AG04450 (cell line): ENCODE results near the gene MCUB. TPM values are rescaled to one million over a fixed set of nuclear protein-coding genes. Genes with fewer than 3 reads are reported as not detected.
"Not testable (repeated sequence)": the region's sequence is repeated elsewhere in the genome, so short reads cannot be mapped to it uniquely, and the experiment has no call there.

Experiments used
- CTCF ChIA-PET: fragments of 300-600, 350-600 bp; formaldehyde crosslinking; extraction: SDS; loops from one replicate; lab custom pipeline; 2022; ENCODE audit warnings: antibody characterized with exemption, inconsistent platforms; lab: Charles Lee
- POLR2A ChIA-PET: fragments of 350-600 bp; formaldehyde crosslinking; extraction: SDS; loops from one replicate; lab custom pipeline; 2021; ENCODE audit warnings: antibody characterized with exemption, inconsistent platforms; lab: Yijun Ruan, JAX
- DNase-seq: peaks from one replicate; pipeline ENCODE4 v3.0.0-alpha.2; 2011; ENCODE audit warnings: low read depth, low spot score
- H3K27ac ChIP-seq: one replicate; pipeline ENCODE4 v1.5.1; 2012; ENCODE audit warnings: low read depth, low read length, control low read depth
- H3K27me3 ChIP-seq: one replicate; pipeline ENCODE4 v1.6.0; 2012; ENCODE audit warnings: low read length; ENCODE audit not compliant: control insufficient read depth, insufficient read depth
- H3K4me3 ChIP-seq: 2 replicates; pipeline ENCODE4 v1.5.1; 2011; ENCODE audit warnings: mild to moderate bottlenecking, low read depth, low read length, control low read depth
- H3K9me3 ChIP-seq: 2 replicates; pipeline ENCODE4 v1.5.1; 2012; ENCODE audit warnings: low read length; ENCODE audit not compliant: control insufficient read depth, insufficient read depth
- CTCF ChIP-seq: IDR thresholded peaks from 2 replicates; pipeline ENCODE4 v1.5.1; 2011; ENCODE audit warnings: low read depth, low read length, control low read depth, inconsistent platforms
- polyA plus RNA-seq: library from polyadenylated mRNA; depleted of rRNA; stranded (reverse); fragments of >200 nt; gene quantifications from 2 replicates; pipeline ENCODE4 v1.2.3, GENCODE V29; 2011

Gene MCUB
- polyA plus RNA-seq, 1 experiment: 16.8 TPM

GRCh38 chr4:109574931-109575804 is 15.1 kb downstream of the MCUB start:
- CTCF ChIA-PET: no interaction called here
- H3K27me3 ChIP-seq: no peaks in the 10 kb centered on the region
- POLR2A ChIA-PET: no interaction called here
- no peaks in the 10 kb centered on the region for H3K9me3 ChIP-seq
- no peak overlapping the region for H3K4me3 ChIP-seq
- no peak overlapping the region for H3K27ac ChIP-seq
- TF ChIP-seq CTCF: no peak
- no peak for DNase-seq

- no peak overlapping the region for H3K4me3 ChIP-seq
- no peak for TF ChIP-seq CTCF
- no peaks in the 10 kb centered on the region for H3K9me3 ChIP-seq
- H3K27ac ChIP-seq: no peak overlapping the region
- no peak for DNase-seq
- ChIA-PET POLR2A (no interaction called here), CTCF (interaction anchor here (0.5 kb wide), 1 partner anchor 236 kb away, joined by 3 read pairs; no protein-coding TSS in a partner anchor)
- H3K27me3 ChIP-seq: no peaks in the 10 kb centered on the region
These were observed 16.4 kb downstream of the MCUB start for GRCh38 chr4:109576462-109576861.

- no peak overlapping the region for H3K27ac ChIP-seq
- H3K4me3 ChIP-seq: no peak overlapping the region
- POLR2A ChIA-PET: no interaction called here
- no peak for DNase-seq
- H3K9me3 ChIP-seq: no peaks in the 10 kb centered on the region
- no peak for TF ChIP-seq CTCF
- no peaks in the 10 kb centered on the region for H3K27me3 ChIP-seq
- CTCF ChIA-PET: no interaction called here
These were observed 18.8 kb downstream of the MCUB start for GRCh38 chr4:109578846-109579245.

- CTCF ChIA-PET: interaction anchor here (0.6 kb wide), 1 partner anchor 62 kb away, joined by 4 read pairs; no protein-coding TSS in a partner anchor
- H3K27me3 ChIP-seq, DNase-seq, H3K27ac ChIP-seq, POLR2A ChIA-PET, H3K9me3 ChIP-seq, H3K4me3 ChIP-seq: not testable (repeated sequence)
These were observed 20.0 kb downstream of the MCUB start for GRCh38 chr4:109579997-109580396.

- CTCF ChIA-PET: no interaction called here
- H3K27me3 ChIP-seq: no peaks in the 10 kb centered on the region
- no peak for DNase-seq
- H3K9me3 ChIP-seq: peaks cover 5% of the 10 kb centered on the region
- POLR2A ChIA-PET: no interaction called here
- no peak overlapping the region for H3K27ac ChIP-seq
- H3K4me3 ChIP-seq: no peak overlapping the region
- TF ChIP-seq CTCF: no peak
These were observed 28.1 kb downstream of the MCUB start for GRCh38 chr4:109588176-109588575.
